ENCODE measurements around the gene POLR1D. TPM values are rescaled to one million over a fixed set of nuclear protein-coding genes. Genes with fewer than 3 reads are reported as not detected.

The POLR1D gene
- total RNA-seq, 2 experiments from 2014 or later = 197 to 200 TPM

DNA sequence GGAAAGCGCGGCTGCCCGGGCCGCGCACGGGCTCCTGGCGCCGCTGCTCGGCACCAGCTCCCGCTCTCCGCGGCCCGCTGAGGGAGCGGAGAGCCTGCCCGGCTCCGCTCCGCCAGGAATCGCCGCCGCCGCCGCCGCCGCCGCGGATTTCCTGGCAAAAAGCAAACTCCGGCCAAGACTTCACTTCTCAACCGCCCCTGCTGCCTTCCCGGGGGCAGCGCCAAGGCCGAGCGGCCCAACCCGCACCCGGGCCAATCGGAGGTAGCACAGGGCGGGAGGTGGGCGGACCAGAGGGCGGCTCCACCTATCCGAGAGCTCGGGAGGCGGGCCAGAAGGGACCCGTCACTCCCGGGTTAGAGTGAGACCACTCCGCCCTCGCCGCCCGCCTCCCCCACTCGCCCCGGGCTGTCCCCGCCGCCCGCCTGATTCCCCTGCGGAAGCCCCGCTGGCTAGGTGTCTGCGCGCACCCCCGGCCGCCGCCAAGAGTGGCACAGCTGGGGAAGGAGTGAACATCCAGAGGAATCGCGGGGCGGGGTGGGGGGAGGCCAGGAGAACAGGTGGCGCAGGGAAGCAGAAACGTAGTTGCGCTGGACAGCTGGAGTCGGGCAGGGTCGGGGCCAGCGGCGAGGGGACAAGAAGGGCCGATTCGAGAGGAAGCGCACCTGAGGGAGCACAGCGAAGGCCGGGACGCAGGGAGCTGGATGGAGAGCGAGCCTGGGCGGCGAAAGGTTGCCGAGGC, 1.1 kb upstream of the POLR1D start, which contains the start of gene LNX2:
LNX2 (minus strand) TSS at position 153 of the 739 bp plus-strand sequence. CDS start 38,826 bp downstream, outside the sequence.
- Histone ChIP-seq H3K4me3 (ENCODE audit: low read length) (peak within 1 kb of the TSS; percentile 77), H3K9me3 (ENCODE audit: control insufficient read depth in 1 of 2, insufficient read depth in 1 of 2, low read length in 2 of 2) (no peaks in the 10 kb centered on the region), H3K36me3 (ENCODE audit: insufficient read depth, low read length) (peaks cover 11% of the 10 kb centered on the region), H3K27me3 (ENCODE audit: control insufficient read depth in 1 of 2, insufficient read depth in 2 of 2, low read length in 2 of 2) (no peaks in the 10 kb centered on the region), H3K27ac (ENCODE audit: low read depth in 1 of 2, low read length in 2 of 2) (peak within 1 kb of the TSS; percentile 97 to 98), H3K4me1 (ENCODE audit: insufficient read depth, low read length) (peaks cover 40% of the 10 kb centered on the region)
- Mint-ChIP-seq H3K27me3 (no peaks in the 10 kb centered on the region), H3K36me3 (ENCODE audit: low read depth) (peaks cover 47% of the 10 kb centered on the region), H3K4me3 (peak within 1 kb of the TSS; percentile 98), H3K4me1 (ENCODE audit: low read depth) (peaks cover 72% of the 10 kb centered on the region), H3K27ac (peak within 1 kb of the TSS; percentile 99), H3K9me3 (no peaks in the 10 kb centered on the region)
- DNase-seq (peak; percentile 92 to 98 (median 96)), ATAC-seq (ENCODE audit: poor library complexity) (peak; percentile 83)
- TF ChIP-seq, protein P1, sequence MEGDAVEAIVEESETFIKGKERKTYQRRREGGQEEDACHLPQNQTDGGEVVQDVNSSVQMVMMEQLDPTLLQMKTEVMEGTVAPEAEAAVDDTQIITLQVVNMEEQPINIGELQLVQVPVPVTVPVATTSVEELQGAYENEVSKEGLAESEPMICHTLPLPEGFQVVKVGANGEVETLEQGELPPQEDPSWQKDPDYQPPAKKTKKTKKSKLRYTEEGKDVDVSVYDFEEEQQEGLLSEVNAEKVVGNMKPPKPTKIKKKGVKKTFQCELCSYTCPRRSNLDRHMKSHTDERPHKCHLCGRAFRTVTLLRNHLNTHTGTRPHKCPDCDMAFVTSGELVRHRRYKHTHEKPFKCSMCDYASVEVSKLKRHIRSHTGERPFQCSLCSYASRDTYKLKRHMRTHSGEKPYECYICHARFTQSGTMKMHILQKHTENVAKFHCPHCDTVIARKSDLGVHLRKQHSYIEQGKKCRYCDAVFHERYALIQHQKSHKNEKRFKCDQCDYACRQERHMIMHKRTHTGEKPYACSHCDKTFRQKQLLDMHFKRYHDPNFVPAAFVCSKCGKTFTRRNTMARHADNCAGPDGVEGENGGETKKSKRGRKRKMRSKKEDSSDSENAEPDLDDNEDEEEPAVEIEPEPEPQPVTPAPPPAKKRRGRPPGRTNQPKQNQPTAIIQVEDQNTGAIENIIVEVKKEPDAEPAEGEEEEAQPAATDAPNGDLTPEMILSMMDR (IDR thresholded peaks at IDR 0.05) = no peak
- intact Hi-C loops (cut with DNase I, micrococcal nuclease) = loop anchor here (1.0 to 10.0 kb wide), 8 partner anchors 33 to 1366 kb away; partner anchors contain the start of genes MTIF3 (in 2 of the 2), CDK8 (in 1 of the 2), GSX1 (in 1 of the 2) and GTF3A (in 1 of the 2)
- ChIA-PET POLR2A (interaction anchor here (0.6 to 4.1 kb wide), 34 partner anchors 12 to 1038 kb away, joined by 3 to 94 read pairs (median 6); partner anchors contain the start of genes GTF3A, MTIF3, POMP and RPL21), CTCF (interaction anchor here (0.9 to 3.2 kb wide), 5 partner anchors 19 to 206 kb away, joined by 3 to 19 read pairs (median 3); partner anchors contain the start of gene MTIF3)

DNA sequence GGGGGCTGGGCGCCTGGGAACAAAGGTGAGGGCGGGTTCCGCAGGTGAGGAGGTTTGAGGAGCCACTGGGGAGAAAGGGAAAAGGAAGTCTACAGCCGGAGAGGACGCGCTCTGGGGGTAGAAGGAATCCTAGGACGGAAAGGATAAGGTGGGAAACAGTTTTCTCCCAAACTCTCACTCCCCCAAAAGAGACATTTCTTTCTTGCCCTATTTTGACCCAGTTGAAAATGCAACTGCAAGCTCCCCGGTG, 651 bp upstream of the POLR1D start:
- Mint-ChIP-seq H3K27ac (peak overlapping the region; percentile 99), H3K27me3 (no peaks in the 10 kb centered on the region), H3K9me3 (no peaks in the 10 kb centered on the region), H3K4me1 (ENCODE audit: low read depth) (peaks cover 73% of the 10 kb centered on the region), H3K4me3 (peak overlapping the region; percentile 98), H3K36me3 (ENCODE audit: low read depth) (peaks cover 43% of the 10 kb centered on the region)
- ATAC-seq (ENCODE audit: poor library complexity) (peak; percentile 15), DNase-seq (peak in 1 of 14 experiments; percentile 33)
- H3K27me3 ChIP-seq (ENCODE audit: control insufficient read depth in 1 of 2, insufficient read depth in 2 of 2, low read length in 2 of 2) = no peaks in the 10 kb centered on the region
- intact Hi-C loops (cut with DNase I, micrococcal nuclease) = loop anchor here (1.0 to 10.0 kb wide), 8 partner anchors 34 to 1366 kb away; partner anchors contain the start of genes CDK8 (in 1 of the 2), GSX1 (in 1 of the 2), GTF3A (in 1 of the 2) and MTIF3 (in 1 of the 2)
- ChIA-PET CTCF (interaction anchor here (0.9 to 3.2 kb wide), 3 partner anchors 18 to 192 kb away, joined by 3 to 19 read pairs (median 3); partner anchors contain the start of gene MTIF3), POLR2A (interaction anchor here (0.6 to 4.1 kb wide), 27 partner anchors 14 to 518 kb away, joined by 3 to 94 read pairs (median 7); partner anchors contain the start of genes GTF3A, MTIF3 and RPL21)
- H3K9me3 ChIP-seq (ENCODE audit: control insufficient read depth in 1 of 2, insufficient read depth in 1 of 2, low read length in 2 of 2) = no peaks in the 10 kb centered on the region
- peaks cover 14% of the 10 kb centered on the region for H3K36me3 ChIP-seq (ENCODE audit: insufficient read depth, low read length)
- TF ChIP-seq, protein P1 (IDR thresholded peaks at IDR 0.05) = no peak
- peak overlapping the region; percentile 97 to 98 for H3K27ac ChIP-seq (ENCODE audit: low read depth in 1 of 2, low read length in 2 of 2)
- H3K4me3 ChIP-seq (ENCODE audit: low read length) = peak overlapping the region; percentile 77
- peaks cover 40% of the 10 kb centered on the region for H3K4me1 ChIP-seq (ENCODE audit: insufficient read depth, low read length)

DNA sequence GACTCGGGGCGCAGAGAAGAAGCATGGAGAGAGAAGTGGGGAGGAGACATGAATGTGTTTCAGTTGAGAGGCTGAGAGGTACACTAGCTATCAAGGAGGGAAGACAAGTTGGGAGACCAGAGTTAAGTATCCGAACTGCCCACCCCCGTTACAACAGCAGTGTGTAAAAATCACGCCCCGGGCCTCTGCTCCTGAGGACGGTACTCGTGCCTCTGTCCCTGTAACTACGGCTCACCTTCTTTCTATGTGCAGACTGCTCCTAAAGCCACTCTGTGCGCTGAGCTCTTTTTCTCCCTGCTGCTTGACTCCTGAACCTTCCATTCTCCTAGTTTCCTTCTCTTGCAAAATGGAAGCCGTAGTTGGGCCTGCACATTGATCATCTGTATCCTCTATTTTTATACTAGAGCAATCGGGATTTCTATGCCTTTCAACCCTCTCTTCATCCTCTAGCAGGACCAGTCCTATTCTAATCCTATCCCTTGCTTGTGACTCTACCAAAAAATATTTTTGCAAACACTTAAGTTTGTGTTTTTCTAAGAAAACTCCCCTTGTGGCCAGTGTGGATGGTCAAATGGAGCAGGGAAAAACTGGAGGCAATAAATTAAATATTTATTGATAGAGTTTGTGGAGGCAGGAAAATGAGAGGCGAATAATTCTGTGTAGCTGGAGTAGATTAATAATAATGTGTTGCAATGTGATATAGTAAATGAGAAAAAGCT, 569 bp downstream of the POLR1D start:
- Mint-ChIP-seq H3K4me1 (ENCODE audit: low read depth) (peaks cover 82% of the 10 kb centered on the region), H3K27ac (peak overlapping the region; percentile 99), H3K36me3 (ENCODE audit: low read depth) (peaks cover 54% of the 10 kb centered on the region), H3K4me3 (peak overlapping the region; percentile 95), H3K9me3 (no peaks in the 10 kb centered on the region), H3K27me3 (no peaks in the 10 kb centered on the region)
- Histone ChIP-seq H3K9me3 (ENCODE audit: control insufficient read depth in 1 of 2, insufficient read depth in 1 of 2, low read length in 2 of 2) (no peaks in the 10 kb centered on the region), H3K4me3 (ENCODE audit: low read length) (peak overlapping the region; percentile 77), H3K36me3 (ENCODE audit: insufficient read depth, low read length) (peaks cover 14% of the 10 kb centered on the region), H3K4me1 (ENCODE audit: insufficient read depth, low read length) (peaks cover 40% of the 10 kb centered on the region), H3K27me3 (ENCODE audit: control insufficient read depth in 1 of 2, insufficient read depth in 2 of 2, low read length in 2 of 2) (no peaks in the 10 kb centered on the region), H3K27ac (ENCODE audit: low read depth in 1 of 2, low read length in 2 of 2) (peak overlapping the region; percentile 37 to 81)
- ATAC-seq (ENCODE audit: poor library complexity) = no peak
- DNase-seq = peak in 3 of 14 experiments; percentile 0 to 6 (median 1)
- intact Hi-C loops (cut with DNase I, micrococcal nuclease) = loop anchor here (2.0 to 10.0 kb wide), 6 partner anchors 35 to 1367 kb away; partner anchors contain the start of genes CDK8 (in 1 of the 2), GSX1 (in 1 of the 2), RPL21 (in 1 of the 2) and USP12 (in 1 of the 2)
- TF ChIP-seq, protein P1 (IDR thresholded peaks at IDR 0.05) = no peak
- CTCF ChIA-PET = no interaction called here
- POLR2A ChIA-PET = interaction anchor here (0.6 to 4.1 kb wide), 9 partner anchors 16 to 196 kb away, joined by 3 to 94 read pairs (median 7); partner anchors contain the start of genes GTF3A and MTIF3
